Activated CD4-positive, alpha-beta memory T cell treated with anti-CD3 and anti-CD28 coated beads for 36 hours (primary cell): ENCODE results near the gene MYH10. TPM values are rescaled to one million over a fixed set of nuclear protein-coding genes. Genes with fewer than 3 reads are reported as not detected.

Experiments
- CTCF ChIA-PET: fragments of 350-600 bp; sonication (Branson Sonifier 250); formaldehyde crosslinking; loops from one replicate; lab custom pipeline; 2021; ENCODE audit warnings: antibody characterized with exemption, inconsistent platforms; lab: Charles Lee
- POLR2A ChIA-PET: fragments of 350-600 bp; sonication (Branson Sonifier 250); formaldehyde crosslinking; loops from one replicate; lab custom pipeline; 2021; ENCODE audit warnings: antibody characterized with exemption; lab: Charles Lee
- DNase-seq: peaks from one replicate; pipeline ENCODE4 v3.0.0-alpha.2; 2020
- H3K27ac Mint-ChIP-seq: one replicate; pipeline ENCODE4 v1.8.0; 2021; ENCODE audit warnings: mixed read lengths
- H3K27me3 Mint-ChIP-seq: one replicate; pipeline ENCODE4 v1.8.0; 2021; ENCODE audit warnings: mixed read lengths
- H3K36me3 Mint-ChIP-seq: one replicate; pipeline ENCODE4 v1.8.0; 2021; ENCODE audit warnings: mixed read lengths
- H3K4me1 Mint-ChIP-seq: one replicate; pipeline ENCODE4 v1.8.0; 2021; ENCODE audit warnings: low read depth, mixed read lengths
- H3K4me3 Mint-ChIP-seq: one replicate; pipeline ENCODE4 v1.8.0; 2021; ENCODE audit warnings: mild to moderate bottlenecking, mixed read lengths
- H3K9me3 Mint-ChIP-seq: one replicate; pipeline ENCODE4 v1.8.0; 2021; ENCODE audit warnings: mixed read lengths
- intact Hi-C: fragments of 100-400 bp; cut with micrococcal nuclease; formaldehyde crosslinking; loops from one replicate; pipeline ENCODE4 v1.15.1; 2023
- total RNA-seq, 2 experiments: library from RNA; stranded (reverse); gene quantifications; one replicate each; pipeline ENCODE4 v1.2.3, GENCODE V29; 2021

MYH10 gene
- total RNA-seq, 2 experiments from 2014 or later: 15.6 to 20.6 TPM

- H3K4me1 Mint-ChIP-seq: no peaks in the 10 kb centered on the region
- DNase-seq: no peak
- no peaks in the 10 kb centered on the region for H3K27me3 Mint-ChIP-seq
- H3K9me3 Mint-ChIP-seq: no peaks in the 10 kb centered on the region
- no peak overlapping the region for H3K4me3 Mint-ChIP-seq
- H3K36me3 Mint-ChIP-seq: peaks cover 10% of the 10 kb centered on the region
- H3K27ac Mint-ChIP-seq: no peak overlapping the region
- intact Hi-C loops: no loop called here
- ChIA-PET CTCF (no interaction called here), POLR2A (interaction anchor here (1.1 kb wide), 1 partner anchor 10 kb away, joined by 3 read pairs; no protein-coding TSS in a partner anchor)
Measured at GRCh38 chr17:8496081-8496480, 134.4 kb downstream of the MYH10 start.

GRCh38 chr17:8494506-8495111 lies 135.9 kb downstream of the MYH10 start:
- Mint-ChIP-seq H3K27ac (no peak overlapping the region), H3K27me3 (no peaks in the 10 kb centered on the region), H3K4me3 (no peak overlapping the region), H3K36me3 (peaks cover 18% of the 10 kb centered on the region), H3K9me3 (no peaks in the 10 kb centered on the region), H3K4me1 (no peaks in the 10 kb centered on the region)
- DNase-seq: no peak
- ChIA-PET CTCF (no interaction called here), POLR2A (no interaction called here)
- intact Hi-C loops: no loop called here

GRCh38 chr17:8494021-8494420 lies 136.5 kb downstream of the MYH10 start:
- DNase-seq: no peak
- CTCF ChIA-PET: no interaction called here
- H3K4me3 Mint-ChIP-seq: no peak overlapping the region
- H3K27ac Mint-ChIP-seq: no peak overlapping the region
- intact Hi-C loops: no loop called here
- POLR2A ChIA-PET: no interaction called here
- no peaks in the 10 kb centered on the region for H3K9me3 Mint-ChIP-seq
- no peaks in the 10 kb centered on the region for H3K4me1 Mint-ChIP-seq
- no peaks in the 10 kb centered on the region for H3K27me3 Mint-ChIP-seq
- peaks cover 19% of the 10 kb centered on the region for H3K36me3 Mint-ChIP-seq

- Mint-ChIP-seq H3K36me3 (peaks cover 22% of the 10 kb centered on the region), H3K27me3 (no peaks in the 10 kb centered on the region), H3K27ac (no peak overlapping the region), H3K4me3 (no peak overlapping the region), H3K4me1 (no peaks in the 10 kb centered on the region), H3K9me3 (no peaks in the 10 kb centered on the region)
- ChIA-PET CTCF (no interaction called here), POLR2A (no interaction called here)
- intact Hi-C loops: no loop called here
- DNase-seq: no peak
Measured at GRCh38 chr17:8492121-8492520, 138.4 kb downstream of the MYH10 start.

- H3K27ac Mint-ChIP-seq: no peak overlapping the region
- no peaks in the 10 kb centered on the region for H3K9me3 Mint-ChIP-seq
- ChIA-PET CTCF (no interaction called here), POLR2A (no interaction called here)
- H3K27me3 Mint-ChIP-seq: no peaks in the 10 kb centered on the region
- DNase-seq: no peak
- intact Hi-C loops: no loop called here
- no peak overlapping the region for H3K4me3 Mint-ChIP-seq
- H3K4me1 Mint-ChIP-seq: no peaks in the 10 kb centered on the region
- H3K36me3 Mint-ChIP-seq: peaks cover 31% of the 10 kb centered on the region
Measured at GRCh38 chr17:8490256-8491023, 140.1 kb downstream of the MYH10 start.

GRCh38 chr17:8489841-8490240 lies 140.7 kb downstream of the MYH10 start:
- intact Hi-C loops: no loop called here
- CTCF ChIA-PET: no interaction called here
- POLR2A ChIA-PET: no interaction called here

GRCh38 chr17:8488901-8489300 lies 141.6 kb downstream of the MYH10 start:
- ChIA-PET CTCF (no interaction called here), POLR2A (no interaction called here)
- Mint-ChIP-seq H3K27me3 (no peaks in the 10 kb centered on the region), H3K9me3 (peaks cover 7% of the 10 kb centered on the region), H3K4me1 (no peaks in the 10 kb centered on the region), H3K27ac (no peak overlapping the region), H3K4me3 (no peak overlapping the region), H3K36me3 (peaks cover 37% of the 10 kb centered on the region)
- DNase-seq: no peak
- intact Hi-C loops: no loop called here

More at GRCh38 chr17:8489841-8490240, 140.7 kb downstream of the MYH10 start:
- no peak overlapping the region for H3K4me3 Mint-ChIP-seq
- DNase-seq: no peak
- no peaks in the 10 kb centered on the region for H3K4me1 Mint-ChIP-seq
- H3K36me3 Mint-ChIP-seq: peaks cover 32% of the 10 kb centered on the region
- H3K27me3 Mint-ChIP-seq: no peaks in the 10 kb centered on the region
- no peak overlapping the region for H3K27ac Mint-ChIP-seq
- H3K9me3 Mint-ChIP-seq: peaks cover 2% of the 10 kb centered on the region

- ChIA-PET CTCF (no interaction called here), POLR2A (no interaction called here)
- H3K9me3 Mint-ChIP-seq: peaks cover 10% of the 10 kb centered on the region
- H3K27ac Mint-ChIP-seq: no peak overlapping the region
- H3K4me3 Mint-ChIP-seq: no peak overlapping the region
- intact Hi-C loops: no loop called here
- H3K27me3 Mint-ChIP-seq: no peaks in the 10 kb centered on the region
- no peaks in the 10 kb centered on the region for H3K4me1 Mint-ChIP-seq
- H3K36me3 Mint-ChIP-seq: peaks cover 37% of the 10 kb centered on the region
- no peak for DNase-seq
Measured at GRCh38 chr17:8488491-8488890, 142.0 kb downstream of the MYH10 start.

- Mint-ChIP-seq H3K27ac (no peak overlapping the region), H3K4me1 (no peaks in the 10 kb centered on the region), H3K27me3 (no peaks in the 10 kb centered on the region), H3K9me3 (peaks cover 18% of the 10 kb centered on the region), H3K36me3 (peaks cover 44% of the 10 kb centered on the region), H3K4me3 (no peak overlapping the region)
- ChIA-PET POLR2A (no interaction called here), CTCF (no interaction called here)
- intact Hi-C loops: no loop called here
- no peak for DNase-seq
Measured at GRCh38 chr17:8487743-8488142, 142.8 kb downstream of the MYH10 start.

- ChIA-PET POLR2A (no interaction called here), CTCF (no interaction called here)
- peaks cover 44% of the 10 kb centered on the region for H3K36me3 Mint-ChIP-seq
- H3K9me3 Mint-ChIP-seq: peaks cover 23% of the 10 kb centered on the region
- DNase-seq: no peak
- no peak overlapping the region for H3K27ac Mint-ChIP-seq
- intact Hi-C loops: no loop called here
- H3K27me3 Mint-ChIP-seq: no peaks in the 10 kb centered on the region
- no peak overlapping the region for H3K4me3 Mint-ChIP-seq
- no peaks in the 10 kb centered on the region for H3K4me1 Mint-ChIP-seq
Measured at GRCh38 chr17:8487130-8487645, 143.3 kb downstream of the MYH10 start.

- Mint-ChIP-seq H3K27me3 (no peaks in the 10 kb centered on the region), H3K36me3 (peaks cover 46% of the 10 kb centered on the region), H3K9me3 (peaks cover 24% of the 10 kb centered on the region), H3K27ac (no peak overlapping the region), H3K4me1 (no peaks in the 10 kb centered on the region), H3K4me3 (no peak overlapping the region)
- intact Hi-C loops: no loop called here
- DNase-seq: no peak
- ChIA-PET POLR2A (interaction anchor here (1.2 kb wide), 1 partner anchor 10 kb away, joined by 3 read pairs; no protein-coding TSS in a partner anchor), CTCF (no interaction called here)
Measured at GRCh38 chr17:8485491-8485890, 145.0 kb downstream of the MYH10 start.

- intact Hi-C loops: no loop called here
Measured at GRCh38 chr17:8484465-8484864, 146.1 kb downstream of the MYH10 start.

More at GRCh38 chr17:8484465-8484864, 146.1 kb downstream of the MYH10 start:
- no peak for DNase-seq
- Mint-ChIP-seq H3K27ac (no peak overlapping the region), H3K9me3 (peaks cover 24% of the 10 kb centered on the region), H3K4me3 (no peak overlapping the region), H3K4me1 (no peaks in the 10 kb centered on the region), H3K36me3 (peaks cover 48% of the 10 kb centered on the region), H3K27me3 (no peaks in the 10 kb centered on the region)
- POLR2A ChIA-PET: no interaction called here
- CTCF ChIA-PET: no interaction called here
